ENCODE data around the gene IER3. TPM values are rescaled to one million over a fixed set of nuclear protein-coding genes. Genes with fewer than 3 reads are reported as not detected.
"Not testable (repeated sequence)": the region's sequence is repeated elsewhere in the genome, so short reads cannot be mapped to it uniquely, and the experiment has no call there.

Gene IER3
- total and polyA plus RNA-seq, 4 donors: 1.3 to 8.1 (median 6.7) TPM

DNA sequence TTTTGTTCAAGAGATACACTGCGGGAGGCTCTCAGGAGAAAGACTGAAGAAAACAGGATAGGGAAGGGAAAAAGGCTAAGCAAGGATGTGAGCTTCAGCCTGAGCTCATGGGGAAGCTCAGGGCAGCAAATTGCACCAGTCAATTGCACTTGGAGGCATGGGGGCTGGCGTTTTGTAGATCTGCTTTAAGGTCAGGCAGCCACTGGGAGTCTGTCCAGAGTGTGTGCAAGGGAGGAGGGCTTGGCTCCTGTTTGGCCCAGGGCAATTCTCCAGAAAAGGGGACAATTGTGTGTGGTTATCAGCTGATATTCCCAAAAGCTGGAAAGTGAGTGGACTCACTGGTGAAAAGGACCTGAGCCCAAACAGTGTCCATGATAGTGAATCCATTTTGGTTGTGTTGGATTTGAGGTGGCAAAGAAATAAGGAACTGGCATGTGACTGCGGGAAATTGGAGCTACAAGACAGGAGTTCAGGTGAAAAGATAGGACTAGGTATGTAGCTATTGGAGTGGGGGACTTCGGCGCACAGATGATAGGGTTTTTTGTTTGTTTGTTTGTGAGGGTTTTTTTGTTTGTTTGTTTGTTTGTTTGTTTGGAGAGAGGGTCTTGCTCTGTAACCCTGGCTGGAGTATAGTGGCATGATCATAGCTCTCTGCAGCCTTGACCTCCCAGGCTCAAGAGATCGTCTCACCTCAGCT is 22.3 kb upstream of the IER3 start:
- H3K4me3 ChIP-seq (ENCODE audit: low read depth in 1 of 3, low read length in 3 of 3): no peak overlapping the region
- no peaks in the 10 kb centered on the region for H3K36me3 ChIP-seq (ENCODE audit: control insufficient read depth in 4 of 4, insufficient read depth in 3 of 4, low read depth in 1 of 4, low read length in 3 of 4)
- H3K9me3 ChIP-seq (ENCODE audit: control insufficient read depth in 4 of 4, low read length in 3 of 4): no peaks in the 10 kb centered on the region
- DNase-seq (ENCODE audit: low spot score): no peak
- peak overlapping the region in 1 of 2 donors; percentile 40 for H3K27ac ChIP-seq (ENCODE audit: low read depth in 1 of 2, low read length in 2 of 2)
- WGBS: 82% methylated on average over 6 of the region's 6 CpGs
- TF ChIP-seq HNF4A (conservative IDR thresholded peaks at IDR 0.05) (peak; percentile 42 to 47), JUND (IDR thresholded peaks at IDR 0.05) (peak in 1 of 2 donors; percentile 13), SP1 (IDR thresholded peaks at IDR 0.05) (peak; percentile 70), RXRA (IDR thresholded peaks at IDR 0.05) (peak; percentile 57 to 67), RAD21 (IDR thresholded peaks at IDR 0.05) (peak; percentile 16 to 59), YY1 (IDR thresholded peaks at IDR 0.05) (peak; percentile 66), GABPA (IDR thresholded peaks at IDR 0.05 in 1 of 2, conservative IDR thresholded peaks at IDR 0.05 in 1 of 2) (no peak), FOXA1 (IDR thresholded peaks at IDR 0.05) (no peak)
- TF ChIP-seq, protein P1, sequence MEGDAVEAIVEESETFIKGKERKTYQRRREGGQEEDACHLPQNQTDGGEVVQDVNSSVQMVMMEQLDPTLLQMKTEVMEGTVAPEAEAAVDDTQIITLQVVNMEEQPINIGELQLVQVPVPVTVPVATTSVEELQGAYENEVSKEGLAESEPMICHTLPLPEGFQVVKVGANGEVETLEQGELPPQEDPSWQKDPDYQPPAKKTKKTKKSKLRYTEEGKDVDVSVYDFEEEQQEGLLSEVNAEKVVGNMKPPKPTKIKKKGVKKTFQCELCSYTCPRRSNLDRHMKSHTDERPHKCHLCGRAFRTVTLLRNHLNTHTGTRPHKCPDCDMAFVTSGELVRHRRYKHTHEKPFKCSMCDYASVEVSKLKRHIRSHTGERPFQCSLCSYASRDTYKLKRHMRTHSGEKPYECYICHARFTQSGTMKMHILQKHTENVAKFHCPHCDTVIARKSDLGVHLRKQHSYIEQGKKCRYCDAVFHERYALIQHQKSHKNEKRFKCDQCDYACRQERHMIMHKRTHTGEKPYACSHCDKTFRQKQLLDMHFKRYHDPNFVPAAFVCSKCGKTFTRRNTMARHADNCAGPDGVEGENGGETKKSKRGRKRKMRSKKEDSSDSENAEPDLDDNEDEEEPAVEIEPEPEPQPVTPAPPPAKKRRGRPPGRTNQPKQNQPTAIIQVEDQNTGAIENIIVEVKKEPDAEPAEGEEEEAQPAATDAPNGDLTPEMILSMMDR (IDR thresholded peaks at IDR 0.05; ENCODE audit: low read depth, low read length, missing input control): no peak
- H3K9ac ChIP-seq (ENCODE audit: low read depth in 1 of 2, low read length in 2 of 2): no peak overlapping the region
- no peaks in the 10 kb centered on the region for H3K27me3 ChIP-seq (ENCODE audit: control insufficient read depth in 4 of 4, insufficient read depth in 4 of 4, low read length in 3 of 4)
- peaks cover 2 to 28% (median 18%) of the 10 kb centered on the region in 4 donors for H3K4me1 ChIP-seq (ENCODE audit: control insufficient read depth in 4 of 4, insufficient read depth in 4 of 4, low read length in 3 of 4)

DNA sequence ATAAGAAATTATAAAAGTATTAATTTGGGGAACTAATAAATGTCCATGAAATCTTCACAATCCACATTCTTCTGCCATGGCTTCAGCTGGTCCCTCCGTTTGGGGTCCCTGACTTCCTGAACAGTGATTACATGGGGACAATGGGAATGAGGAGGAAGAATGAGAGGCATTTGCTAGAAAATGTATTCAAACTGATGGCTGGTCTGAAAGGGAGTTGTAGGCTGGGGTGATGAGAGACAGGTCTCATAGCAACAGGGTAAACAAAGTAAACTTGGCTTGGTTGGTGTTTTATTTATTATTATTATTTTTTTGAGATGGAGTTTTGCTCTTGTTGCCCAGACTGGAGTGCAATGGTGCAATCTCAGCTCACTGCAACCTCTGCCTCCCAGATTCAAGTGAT is 21.1 kb upstream of the IER3 start:
- DNase-seq (ENCODE audit: low spot score); H3K4me3 ChIP-seq (ENCODE audit: low read depth in 1 of 3, low read length in 3 of 3); H3K27me3 ChIP-seq (ENCODE audit: control insufficient read depth in 4 of 4, insufficient read depth in 4 of 4, low read length in 3 of 4); H3K9ac ChIP-seq (ENCODE audit: low read depth in 1 of 2, low read length in 2 of 2); H3K27ac ChIP-seq (ENCODE audit: low read depth in 1 of 2, low read length in 2 of 2); H3K9me3 ChIP-seq (ENCODE audit: control insufficient read depth in 4 of 4, low read length in 3 of 4); H3K36me3 ChIP-seq (ENCODE audit: control insufficient read depth in 4 of 4, insufficient read depth in 3 of 4, low read depth in 1 of 4, low read length in 3 of 4): not testable (repeated sequence)
- H3K4me1 ChIP-seq (ENCODE audit: control insufficient read depth in 4 of 4, insufficient read depth in 4 of 4, low read length in 3 of 4): peaks cover 2 to 28% (median 18%) of the 10 kb centered on the region in 4 donors
- 91% methylated on average over 1 of the region's 1 CpG for WGBS

DNA sequence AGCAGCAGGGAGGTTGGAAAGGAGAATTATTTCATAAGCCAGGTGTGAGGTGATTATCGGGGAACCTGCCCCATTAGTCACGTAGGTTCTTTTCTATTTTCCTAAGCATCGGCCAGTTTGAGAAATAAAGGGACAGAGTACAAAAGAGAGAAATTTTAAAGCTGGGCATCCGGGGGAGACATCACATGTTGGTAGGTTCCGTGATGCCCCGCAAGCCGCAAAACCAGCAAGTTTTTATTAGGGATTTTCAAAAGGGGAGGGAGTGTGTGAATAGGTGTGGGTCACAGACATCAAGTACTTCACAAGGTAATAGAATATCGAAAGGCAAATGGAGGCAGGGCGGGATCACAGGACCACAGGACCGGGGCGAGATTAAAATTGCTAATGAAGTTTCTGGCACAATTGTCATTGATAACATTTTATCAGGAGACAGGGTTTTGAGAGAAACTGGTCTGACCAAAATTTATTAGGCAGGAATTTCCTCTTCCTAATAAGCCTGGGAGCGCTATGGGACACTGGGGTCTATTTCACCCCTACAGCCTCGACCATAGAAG is 20.2 kb upstream of the IER3 start:
- peak overlapping the region; percentile 87 to 93 for H3K27ac ChIP-seq (ENCODE audit: low read depth in 1 of 2, low read length in 2 of 2)
- not testable (repeated sequence) for H3K4me3 ChIP-seq (ENCODE audit: low read depth in 1 of 3, low read length in 3 of 3); H3K36me3 ChIP-seq (ENCODE audit: control insufficient read depth in 4 of 4, insufficient read depth in 3 of 4, low read depth in 1 of 4, low read length in 3 of 4); H3K27me3 ChIP-seq (ENCODE audit: control insufficient read depth in 4 of 4, insufficient read depth in 4 of 4, low read length in 3 of 4); H3K9me3 ChIP-seq (ENCODE audit: control insufficient read depth in 4 of 4, low read length in 3 of 4); DNase-seq (ENCODE audit: low spot score)
- peaks cover 2 to 28% (median 18%) of the 10 kb centered on the region in 4 donors for H3K4me1 ChIP-seq (ENCODE audit: control insufficient read depth in 4 of 4, insufficient read depth in 4 of 4, low read length in 3 of 4)
- 61% methylated on average over 13 of the region's 13 CpGs for WGBS
- peak overlapping the region in 1 of 2 donors; percentile 19 for H3K9ac ChIP-seq (ENCODE audit: low read depth in 1 of 2, low read length in 2 of 2)

Data from liver (tissue), 9 donors.